ENCODE data around the gene SCP2.

Gene SCP2

GRCh38 chr1:53069663-53070327, 142.7 kb downstream of the SCP2 start:
- no peak for DNase-seq

DNA sequence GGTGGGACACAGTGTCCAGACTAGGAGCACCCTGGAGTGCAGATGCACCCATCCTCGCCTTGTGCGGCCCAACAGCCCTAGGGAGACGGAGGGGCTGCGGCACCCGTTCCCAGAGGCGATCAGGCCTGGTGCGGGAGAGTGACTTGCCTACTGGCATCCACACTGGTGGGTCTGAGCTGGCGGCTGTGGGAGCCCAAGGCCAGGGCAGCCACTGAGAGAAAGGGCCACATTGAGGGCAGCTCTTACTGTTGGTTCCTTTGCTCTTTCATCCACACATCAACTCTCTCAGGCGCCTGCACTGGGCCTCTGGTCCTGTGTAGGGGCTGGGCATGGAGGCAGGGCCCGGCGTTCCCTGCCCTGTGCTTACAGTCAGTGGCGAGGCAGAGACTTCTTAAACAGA, 143.5 kb downstream of the SCP2 start:
- DNase-seq, result no peak

DNA sequence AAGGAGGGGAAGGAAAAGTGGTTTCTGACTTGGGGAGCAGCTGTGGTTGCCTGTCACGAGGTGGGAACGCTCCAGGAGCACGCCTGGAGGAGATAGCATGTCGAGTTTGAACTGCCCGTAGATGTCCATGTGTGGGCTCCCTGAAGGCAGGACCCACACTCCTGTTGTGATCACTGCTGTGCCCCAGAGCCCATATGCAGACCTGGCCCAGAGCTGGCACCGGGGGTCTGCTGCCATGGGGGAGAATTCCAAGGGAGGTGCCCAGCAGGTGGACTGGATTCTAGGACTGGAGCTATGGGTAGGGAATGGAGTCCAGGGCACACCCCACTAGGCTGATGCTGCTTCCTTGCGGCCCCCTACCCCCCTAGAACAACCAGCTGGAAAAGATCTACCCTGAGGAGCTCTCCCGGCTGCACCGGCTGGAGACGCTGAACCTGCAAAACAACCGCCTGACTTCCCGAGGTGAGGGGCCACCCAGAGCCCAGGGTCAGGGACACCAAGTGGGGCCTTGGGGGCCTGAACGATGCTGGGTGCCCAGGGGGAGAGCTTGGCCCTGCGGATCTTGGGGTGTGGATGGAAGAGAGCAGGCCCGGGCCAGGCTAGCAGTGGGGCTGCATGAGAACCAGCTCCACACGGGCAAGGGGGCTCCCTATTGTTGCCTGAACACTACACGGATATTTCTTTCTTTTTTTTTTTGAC, 144.2 kb downstream of the SCP2 start:
- DNase-seq, result no peak

DNA sequence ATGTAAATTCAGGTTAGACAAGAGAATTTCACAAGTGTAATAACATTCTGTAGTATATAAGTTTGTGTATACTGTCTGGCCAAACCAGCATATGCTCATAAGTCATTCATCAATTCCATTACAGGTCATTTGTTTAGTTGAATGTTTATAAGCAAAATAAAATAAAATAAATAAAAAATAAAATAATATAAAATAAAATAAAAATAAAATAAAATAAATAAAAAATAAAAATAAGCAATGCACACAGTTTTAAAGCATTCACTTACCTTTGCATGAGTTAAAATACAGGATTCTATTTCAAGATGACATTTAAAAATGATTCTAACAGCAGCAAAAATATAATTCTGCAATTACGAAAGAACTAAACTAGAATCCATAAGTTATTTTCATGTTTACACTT, 144.8 kb downstream of the SCP2 start:
- DNase-seq, result no peak

DNA sequence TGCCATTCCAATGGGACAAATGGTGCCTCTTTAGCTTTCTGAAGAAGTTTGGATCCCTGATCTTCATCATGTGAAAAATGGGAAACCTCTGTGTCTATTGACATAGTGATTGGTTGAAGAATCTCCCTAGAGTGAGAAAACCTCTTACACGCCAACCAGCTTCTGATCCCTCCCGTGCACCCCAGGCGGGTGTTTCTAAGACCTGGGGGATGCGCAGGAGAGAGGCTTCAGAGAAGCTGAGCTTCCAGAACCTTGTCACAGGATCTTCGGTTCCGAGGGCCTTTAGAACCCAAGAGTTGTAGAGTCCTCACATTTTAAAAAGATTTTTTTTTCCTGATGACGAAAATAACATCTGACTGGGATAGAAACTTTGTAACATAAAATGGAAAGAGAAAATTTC, 146.2 kb downstream of the SCP2 start:
- DNase-seq, result no peak

GRCh38 chr1:53073868-53074311, 146.8 kb downstream of the SCP2 start:
- DNase-seq, result no peak

DNA sequence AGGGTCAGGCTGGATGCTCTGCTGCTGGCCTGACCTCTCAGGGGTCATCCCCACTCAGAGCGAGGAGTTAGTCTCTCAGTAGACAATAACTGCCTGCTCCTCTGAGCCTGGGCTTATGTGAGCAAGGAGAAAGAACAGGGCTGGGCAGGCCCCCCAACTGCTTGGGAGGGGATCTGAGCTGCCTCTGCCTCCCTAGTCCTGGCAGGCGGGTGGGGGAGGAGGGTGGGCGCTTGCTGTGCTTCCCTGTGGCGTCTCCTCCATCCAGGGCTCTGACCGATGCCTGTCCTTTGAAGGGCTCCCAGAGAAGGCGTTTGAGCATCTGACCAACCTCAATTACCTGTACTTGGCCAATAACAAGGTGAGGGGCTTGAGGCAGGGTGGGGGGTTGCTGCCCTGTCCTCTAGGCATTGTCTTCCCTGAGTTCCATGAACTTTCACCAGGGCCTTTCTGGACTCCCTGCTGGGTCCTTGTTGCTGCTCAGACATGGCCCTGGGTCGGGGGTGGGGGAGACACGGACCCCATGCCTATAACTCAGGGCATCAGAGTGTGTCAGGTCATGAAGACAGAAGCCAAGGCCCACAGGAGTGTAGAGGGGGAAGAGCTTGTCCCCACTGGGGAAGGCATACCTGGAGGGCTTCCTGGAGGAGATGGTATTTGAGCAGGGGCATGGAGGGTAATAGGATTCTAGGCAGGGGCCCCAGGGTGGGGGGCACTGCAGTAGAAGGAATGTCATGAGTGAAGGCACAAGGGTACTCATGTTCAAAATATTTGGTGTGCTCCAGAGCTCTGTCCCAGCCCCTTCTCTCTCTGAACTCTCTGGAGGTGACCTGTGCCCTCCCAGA, 147.5 kb downstream of the SCP2 start:
- DNase-seq, result no peak

DNA sequence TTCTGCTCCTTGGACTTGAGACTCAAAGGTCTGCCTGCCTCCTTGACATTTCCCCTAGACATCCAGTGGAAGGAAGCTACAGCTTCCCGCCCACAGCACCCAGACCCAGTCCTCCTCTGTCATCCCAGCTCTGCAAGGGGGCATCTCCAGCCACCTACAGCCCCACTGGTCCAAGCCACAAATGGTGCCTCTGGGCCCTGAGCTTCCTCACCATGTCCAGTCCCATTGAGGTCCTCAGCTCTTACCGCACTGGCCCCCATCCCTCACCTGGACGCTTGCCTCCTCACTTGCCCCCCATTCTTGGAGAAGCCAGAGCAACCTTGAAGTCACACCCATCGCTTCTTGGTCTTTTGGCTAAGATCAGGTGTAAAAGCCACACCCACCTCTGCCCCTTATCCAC, 148.1 kb downstream of the SCP2 start:
- no peak for DNase-seq

GRCh38 chr1:53075761-53076163, 148.7 kb downstream of the SCP2 start:
- no peak for DNase-seq

DNA sequence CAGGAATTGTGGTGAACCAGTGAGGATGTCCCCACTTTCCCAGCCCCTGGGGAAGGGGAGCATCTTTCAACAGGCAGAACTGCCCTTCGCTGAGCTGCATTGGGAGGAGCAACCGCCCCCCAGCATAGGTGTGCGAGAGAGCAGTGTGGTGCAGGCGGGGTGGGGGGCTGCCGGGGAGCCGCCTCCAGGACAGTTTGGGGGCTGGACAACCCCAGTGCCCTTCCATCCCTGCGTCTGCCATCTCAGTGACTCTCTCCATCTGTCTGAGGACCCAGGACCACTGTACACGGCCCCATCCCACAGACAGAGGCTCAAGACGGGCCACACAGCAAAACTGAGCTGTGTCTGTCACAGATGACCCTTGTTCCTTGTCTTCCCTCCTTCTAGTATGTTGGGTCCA, 149.1 kb downstream of the SCP2 start:
- DNase-seq, result no peak

DNA sequence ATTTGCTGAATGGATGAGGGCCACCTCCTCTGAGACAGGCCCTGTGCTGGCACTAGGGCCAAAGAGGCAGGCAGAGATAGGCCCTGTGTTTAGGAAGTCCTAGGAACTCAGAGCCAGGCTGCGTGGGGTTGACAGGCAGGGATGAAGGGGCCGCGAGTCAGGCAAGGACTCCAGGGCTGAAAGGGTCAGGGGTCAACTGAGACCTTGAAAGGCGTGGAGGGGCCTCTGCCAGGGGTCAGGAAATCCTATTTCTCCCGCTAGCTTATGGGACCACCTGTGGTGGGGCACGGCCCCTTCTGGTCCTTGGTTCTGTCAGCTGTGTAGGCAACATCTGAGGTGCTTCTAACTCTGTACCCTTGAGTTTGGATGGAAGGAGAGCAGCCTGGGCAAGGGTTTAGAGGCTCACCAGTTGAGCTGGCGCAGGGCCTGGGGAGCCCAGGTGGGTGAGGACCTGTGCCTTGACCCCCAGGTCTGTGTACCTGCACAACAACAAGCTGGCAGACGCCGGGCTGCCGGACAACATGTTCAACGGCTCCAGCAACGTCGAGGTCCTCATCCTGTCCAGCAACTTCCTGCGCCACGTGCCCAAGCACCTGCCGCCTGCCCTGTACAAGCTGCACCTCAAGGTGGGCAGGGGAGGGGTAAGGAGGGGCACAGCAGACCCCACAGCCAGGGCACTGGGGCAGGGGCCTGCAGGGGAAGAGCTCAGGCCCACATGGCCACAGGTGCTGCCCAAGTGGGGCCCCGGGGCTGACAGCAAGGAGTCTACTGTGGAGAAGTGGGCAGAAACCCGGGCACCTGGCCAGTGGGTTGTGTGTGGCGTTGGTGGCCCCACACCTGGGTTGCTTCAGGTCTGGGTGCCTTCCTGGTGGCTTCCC, 149.9 kb downstream of the SCP2 start:
- no peak for DNase-seq

GRCh38 chr1:53077599-53077965, 150.5 kb downstream of the SCP2 start:
- no peak for DNase-seq

DNA sequence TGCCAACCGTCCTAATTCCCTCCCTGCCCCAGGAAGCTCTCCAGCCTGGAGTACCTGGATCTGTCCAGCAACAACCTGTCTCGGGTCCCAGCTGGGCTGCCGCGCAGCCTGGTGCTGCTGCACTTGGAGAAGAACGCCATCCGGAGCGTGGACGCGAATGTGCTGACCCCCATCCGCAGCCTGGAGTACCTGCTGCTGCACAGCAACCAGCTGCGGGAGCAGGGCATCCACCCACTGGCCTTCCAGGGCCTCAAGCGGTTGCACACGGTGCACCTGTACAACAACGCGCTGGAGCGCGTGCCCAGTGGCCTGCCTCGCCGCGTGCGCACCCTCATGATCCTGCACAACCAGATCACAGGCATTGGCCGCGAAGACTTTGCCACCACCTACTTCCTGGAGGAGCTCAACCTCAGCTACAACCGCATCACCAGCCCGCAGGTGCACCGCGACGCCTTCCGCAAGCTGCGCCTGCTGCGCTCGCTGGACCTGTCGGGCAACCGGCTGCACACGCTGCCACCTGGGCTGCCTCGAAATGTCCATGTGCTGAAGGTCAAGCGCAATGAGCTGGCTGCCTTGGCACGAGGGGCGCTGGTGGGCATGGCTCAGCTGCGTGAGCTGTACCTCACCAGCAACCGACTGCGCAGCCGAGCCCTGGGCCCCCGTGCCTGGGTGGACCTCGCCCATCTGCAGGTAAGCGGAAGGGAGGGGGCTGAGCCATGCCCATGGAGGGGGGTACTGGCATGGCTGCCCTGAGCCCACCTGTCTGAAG, 151.4 kb downstream of the SCP2 start:
- no peak for DNase-seq

GRCh38 chr1:53079251-53079650, 152.2 kb downstream of the SCP2 start:
- no peak for DNase-seq

DNA sequence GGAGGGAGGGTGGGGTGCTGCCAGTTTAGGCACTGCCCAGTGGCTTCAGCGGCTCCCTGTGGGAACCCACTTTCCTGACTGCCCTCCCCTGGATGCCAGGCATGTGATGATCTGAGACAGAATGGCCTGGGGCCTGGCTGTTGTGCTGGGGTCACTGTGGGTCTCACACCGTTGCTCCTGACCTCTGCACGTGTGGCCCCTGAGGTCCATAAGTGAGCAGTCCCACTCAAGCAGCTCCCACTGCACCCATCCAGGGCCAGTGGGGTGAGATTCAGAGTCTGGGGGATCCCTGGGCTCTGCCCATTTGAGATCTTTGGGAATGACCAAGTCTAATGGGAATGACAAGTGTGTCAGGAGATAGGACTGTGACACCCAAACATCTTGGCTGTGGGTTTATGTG, 153.0 kb downstream of the SCP2 start:
- DNase-seq, result no peak

DNA sequence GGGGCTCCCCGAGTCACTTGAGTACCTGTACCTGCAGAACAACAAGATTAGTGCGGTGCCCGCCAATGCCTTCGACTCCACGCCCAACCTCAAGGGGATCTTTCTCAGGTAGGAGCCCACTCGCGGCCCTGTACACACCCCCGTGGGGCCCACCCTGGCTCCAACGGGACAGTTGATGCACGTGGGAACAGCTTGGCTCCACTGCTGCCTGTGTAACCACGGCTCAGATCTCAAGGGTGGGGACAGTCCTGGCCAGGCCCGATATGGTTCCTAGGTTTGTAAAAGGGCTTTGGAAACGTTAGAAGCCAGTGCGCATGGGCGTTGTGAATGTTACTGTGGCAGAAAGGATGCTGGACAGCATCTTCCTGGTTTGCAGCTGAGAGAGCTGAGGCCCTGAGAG, 153.7 kb downstream of the SCP2 start:
- DNase-seq, result no peak

GRCh38 chr1:53081384-53082066, 154.4 kb downstream of the SCP2 start:
- no peak for DNase-seq

DNA sequence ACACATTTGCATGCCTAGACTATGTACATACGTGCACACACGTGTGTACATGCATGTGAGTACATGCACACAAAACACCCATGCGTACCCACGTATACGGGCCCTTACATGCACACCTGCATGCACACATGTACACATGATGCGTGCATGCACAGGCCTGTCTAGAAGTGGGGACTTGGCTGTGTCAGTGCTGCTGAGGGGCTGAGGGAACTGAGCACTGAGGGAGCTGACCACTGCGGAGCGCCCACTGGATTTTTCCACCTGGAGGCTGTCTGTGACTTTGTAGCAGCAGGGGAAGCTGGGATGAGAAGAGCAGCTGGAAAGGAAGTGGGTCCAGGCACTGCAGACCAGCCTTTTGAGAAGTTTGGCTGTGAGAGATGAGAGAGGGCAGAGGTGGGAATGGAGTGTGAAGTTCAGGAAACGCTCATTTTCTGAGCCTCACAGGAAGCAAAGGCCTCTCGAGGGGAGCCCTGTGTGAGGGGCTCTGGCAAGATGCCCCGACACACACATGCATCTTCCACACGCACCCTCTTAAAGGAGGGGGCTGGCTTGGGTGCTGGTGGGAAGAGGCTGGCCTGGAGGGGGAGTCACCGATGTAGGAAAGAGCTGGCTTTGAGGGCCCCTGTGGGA, 155.9 kb downstream of the SCP2 start:
- DNase-seq, result no peak

- no peak for DNase-seq
Observed at GRCh38 chr1:53083636-53084588, 156.8 kb downstream of the SCP2 start.

- no peak for DNase-seq
Observed at GRCh38 chr1:53084589-53084971, 157.5 kb downstream of the SCP2 start.
